Uterus (tissue), 2 donors: Measurements from ENCODE around the gene NOTCH2.

Experiments used
- POLR2A ChIP-seq, 2 donors: fragments of 450-650 bp; IDR thresholded peaks; one replicate each; pipeline ENCODE4 v1.6.1; 2016; ENCODE audit warnings: antibody characterized with exemption in 2 of 2, mild to moderate bottlenecking in 1 of 2, moderate library complexity in 1 of 2
- TF ChIP-seq, protein P1 (sequence below), 4 experiments: fragments of 200-600 bp in 2 of 4; fragments of 450-650 bp in 2 of 4; sonication (generic) in 2 of 4; IDR thresholded peaks; one replicate each; pipeline ENCODE4 v1.5.1; 2016 to 2019; ENCODE audit warnings: antibody characterized with exemption in 4 of 4, mild to moderate bottlenecking in 2 of 4, moderate library complexity in 1 of 4

DNA sequence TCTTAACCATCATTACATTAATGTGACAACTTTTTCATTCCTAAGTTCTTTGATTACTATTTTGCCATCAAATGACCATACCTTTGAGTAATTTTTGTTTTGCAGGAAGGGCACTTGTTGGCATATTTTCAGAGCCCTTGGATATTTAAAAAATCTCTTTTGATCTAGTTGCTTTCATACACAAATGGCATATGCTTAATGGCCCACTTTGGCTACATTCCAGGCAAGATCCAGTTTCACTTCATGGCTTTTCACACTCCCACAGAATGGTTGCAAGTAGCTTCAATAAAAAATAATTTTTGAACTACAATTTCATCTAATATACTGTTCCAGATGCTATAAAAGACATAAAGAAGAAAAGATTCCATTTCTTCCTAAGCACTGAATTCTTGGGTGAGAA lies 191.3 kb downstream of the NOTCH2 start:
- TF ChIP-seq, protein P1, sequence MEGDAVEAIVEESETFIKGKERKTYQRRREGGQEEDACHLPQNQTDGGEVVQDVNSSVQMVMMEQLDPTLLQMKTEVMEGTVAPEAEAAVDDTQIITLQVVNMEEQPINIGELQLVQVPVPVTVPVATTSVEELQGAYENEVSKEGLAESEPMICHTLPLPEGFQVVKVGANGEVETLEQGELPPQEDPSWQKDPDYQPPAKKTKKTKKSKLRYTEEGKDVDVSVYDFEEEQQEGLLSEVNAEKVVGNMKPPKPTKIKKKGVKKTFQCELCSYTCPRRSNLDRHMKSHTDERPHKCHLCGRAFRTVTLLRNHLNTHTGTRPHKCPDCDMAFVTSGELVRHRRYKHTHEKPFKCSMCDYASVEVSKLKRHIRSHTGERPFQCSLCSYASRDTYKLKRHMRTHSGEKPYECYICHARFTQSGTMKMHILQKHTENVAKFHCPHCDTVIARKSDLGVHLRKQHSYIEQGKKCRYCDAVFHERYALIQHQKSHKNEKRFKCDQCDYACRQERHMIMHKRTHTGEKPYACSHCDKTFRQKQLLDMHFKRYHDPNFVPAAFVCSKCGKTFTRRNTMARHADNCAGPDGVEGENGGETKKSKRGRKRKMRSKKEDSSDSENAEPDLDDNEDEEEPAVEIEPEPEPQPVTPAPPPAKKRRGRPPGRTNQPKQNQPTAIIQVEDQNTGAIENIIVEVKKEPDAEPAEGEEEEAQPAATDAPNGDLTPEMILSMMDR (IDR thresholded peaks at IDR 0.05): no peak
- no peak for TF ChIP-seq POLR2A (IDR thresholded peaks at IDR 0.05)
